ENCODE results near the gene CIBAR2. TPM values are rescaled to one million over a fixed set of nuclear protein-coding genes. Genes with fewer than 3 reads are reported as not detected.

The CIBAR2 gene
- total RNA-seq, 1 experiment from 2014 or later = 0.72 TPM

DNA sequence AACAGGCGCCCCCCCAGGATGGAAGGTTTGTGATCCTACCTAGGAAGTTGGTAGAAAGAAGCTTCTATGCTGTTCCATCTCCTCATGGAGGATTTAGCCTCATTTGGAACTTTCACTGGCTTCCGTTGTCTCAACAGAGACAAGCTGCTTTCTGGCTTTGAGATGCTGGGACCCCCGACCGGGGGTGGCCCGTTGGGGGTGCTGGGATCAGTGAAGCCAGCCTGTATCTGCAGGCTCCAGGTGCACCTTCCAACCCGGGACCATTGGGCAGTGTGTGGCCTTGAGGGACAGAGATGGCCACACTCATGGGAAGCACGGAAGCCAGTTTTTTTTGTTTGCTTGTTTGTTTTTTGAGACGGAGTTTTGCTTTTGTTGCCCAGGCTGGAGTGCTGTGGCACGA lies 15.4 kb downstream of the CIBAR2 start:
- H3K27me3 ChIP-seq = no peaks in the 10 kb centered on the region
- DNase-seq = no peak
- H3K4me3 ChIP-seq = no peak overlapping the region
- H3K9me3 ChIP-seq = no peaks in the 10 kb centered on the region
- no peaks in the 10 kb centered on the region for H3K36me3 ChIP-seq

DNA sequence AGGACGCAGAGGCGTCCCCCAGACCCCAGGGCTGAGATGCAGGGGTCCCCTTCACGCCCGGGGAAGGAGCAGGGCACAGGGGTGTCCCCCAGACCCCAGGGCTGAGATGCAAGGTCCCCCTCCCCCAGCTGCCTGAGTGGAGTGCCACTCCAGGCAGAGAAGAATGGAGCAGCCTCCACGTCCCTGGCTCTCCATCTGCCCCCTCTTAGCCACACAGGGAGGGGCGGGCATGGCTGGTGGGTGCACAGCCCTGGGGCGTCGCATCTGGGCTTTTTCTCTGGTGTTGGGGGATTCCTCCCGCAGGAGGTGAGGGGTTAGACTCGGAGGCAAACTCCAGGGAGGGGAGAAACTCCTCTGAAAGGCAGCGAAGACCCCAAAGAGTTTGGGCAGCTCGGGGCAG lies 17.5 kb downstream of the CIBAR2 start:
- H3K4me3 ChIP-seq = no peak overlapping the region
- H3K9me3 ChIP-seq = no peaks in the 10 kb centered on the region
- no peak for DNase-seq
- no peaks in the 10 kb centered on the region for H3K36me3 ChIP-seq
- H3K27me3 ChIP-seq = no peaks in the 10 kb centered on the region

DNA sequence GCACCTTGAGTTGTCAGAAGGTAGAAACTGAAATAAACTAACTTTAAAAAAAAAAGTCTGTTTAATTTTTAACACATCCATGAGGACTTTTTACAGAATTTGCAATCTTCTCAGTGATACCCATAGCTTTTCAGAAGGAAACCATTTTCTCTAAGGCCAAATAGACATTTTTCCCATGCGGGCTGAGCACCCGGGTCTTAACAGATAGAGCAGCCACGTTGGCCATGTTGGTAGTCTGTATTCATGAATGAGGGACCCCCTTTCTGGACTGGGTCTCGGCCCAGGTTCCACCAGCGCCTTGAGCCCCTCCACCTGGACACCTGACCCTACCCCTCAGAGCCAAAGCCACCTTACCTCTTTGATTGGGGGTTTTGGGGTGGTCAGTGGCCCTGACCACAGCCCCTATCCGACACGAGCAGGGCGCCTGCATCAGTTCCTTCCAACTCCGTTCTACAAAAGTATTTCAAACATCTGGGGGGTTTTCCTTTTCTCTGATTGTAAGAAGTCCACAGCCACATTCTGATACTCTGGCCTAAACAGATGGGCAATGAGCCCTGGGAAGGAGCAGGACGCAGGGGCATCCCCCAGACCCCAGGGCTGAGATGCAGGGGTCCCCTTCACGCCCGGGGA lies 18.0 kb downstream of the CIBAR2 start:
- no peak for DNase-seq
- no peaks in the 10 kb centered on the region for H3K9me3 ChIP-seq
- no peaks in the 10 kb centered on the region for H3K27me3 ChIP-seq
- H3K36me3 ChIP-seq = no peaks in the 10 kb centered on the region
- no peak overlapping the region for H3K4me3 ChIP-seq

- no peaks in the 10 kb centered on the region for H3K36me3 ChIP-seq
- no peak overlapping the region for H3K4me3 ChIP-seq
- no peaks in the 10 kb centered on the region for H3K27me3 ChIP-seq
- H3K9me3 ChIP-seq = no peaks in the 10 kb centered on the region
- no peak for DNase-seq
These were observed 18.6 kb downstream of the CIBAR2 start for GRCh38 chr16:85093705-85094104.

DNA sequence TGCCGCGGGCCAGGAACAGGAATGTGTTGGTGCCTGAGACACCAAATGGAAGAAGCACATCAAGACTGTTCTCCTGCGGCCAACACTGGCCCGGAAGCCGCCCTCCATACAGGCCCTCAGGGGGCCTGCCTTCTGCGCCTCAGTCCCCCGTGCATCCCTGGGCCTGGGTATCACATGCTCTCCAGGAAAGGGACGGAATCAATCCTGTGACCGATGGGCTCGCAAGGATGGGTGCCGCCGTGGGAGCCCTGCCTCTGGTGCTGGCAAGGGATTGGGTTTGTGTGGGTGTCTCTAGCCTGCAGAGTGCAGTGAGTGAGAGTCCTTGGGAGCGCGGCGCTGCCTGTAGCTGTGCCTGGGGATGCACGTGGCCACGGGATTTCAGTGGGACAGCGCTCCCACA lies 19.4 kb downstream of the CIBAR2 start:
- Histone ChIP-seq H3K4me3 (no peak overlapping the region), H3K9me3 (no peaks in the 10 kb centered on the region), H3K27me3 (no peaks in the 10 kb centered on the region), H3K36me3 (no peaks in the 10 kb centered on the region)
- no peak for DNase-seq

DNA sequence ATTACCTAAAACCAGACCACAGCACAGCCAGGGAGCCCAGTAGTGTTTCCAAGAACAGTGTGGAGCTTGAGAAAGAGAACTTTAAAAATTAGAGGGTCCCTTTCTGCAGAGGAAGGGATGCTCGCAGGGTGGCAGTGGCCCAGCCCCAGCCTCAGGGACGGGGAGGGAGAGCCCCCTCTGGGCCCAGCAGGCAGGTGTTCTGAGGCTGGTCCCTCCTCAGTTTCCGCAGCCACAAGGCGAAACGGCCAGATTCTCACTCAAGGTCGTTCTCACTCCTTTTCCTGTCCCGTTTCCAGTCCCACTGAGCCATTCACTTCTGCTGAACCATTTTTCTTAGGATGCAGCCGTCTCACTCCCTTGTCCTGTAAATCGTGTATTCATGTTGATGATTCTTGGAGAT lies 20.0 kb downstream of the CIBAR2 start:
- no peaks in the 10 kb centered on the region for H3K27me3 ChIP-seq
- H3K9me3 ChIP-seq = no peaks in the 10 kb centered on the region
- DNase-seq = no peak
- H3K36me3 ChIP-seq = no peaks in the 10 kb centered on the region
- H3K4me3 ChIP-seq = no peak overlapping the region

DNA sequence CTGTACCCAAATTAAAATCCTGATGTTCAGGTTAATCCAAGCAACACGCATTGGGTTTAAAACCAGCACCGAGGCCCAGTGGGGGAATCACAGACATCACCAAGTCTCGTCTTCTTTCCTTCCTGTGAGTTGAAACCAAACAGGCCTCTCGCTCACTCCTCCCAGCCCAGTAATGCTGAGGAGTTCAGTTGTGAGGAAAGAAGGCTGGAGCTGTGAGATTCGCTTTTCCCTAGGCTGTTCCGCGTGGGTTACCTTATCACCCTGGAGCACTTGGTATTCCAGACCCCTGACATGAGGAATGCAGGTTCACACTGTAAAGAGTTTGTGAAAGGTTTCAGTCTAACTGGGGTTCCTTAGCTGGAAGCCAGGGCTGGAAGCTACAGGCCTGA lies 20.8 kb downstream of the CIBAR2 start:
- no peak for DNase-seq
- no peaks in the 10 kb centered on the region for H3K9me3 ChIP-seq
- H3K27me3 ChIP-seq = no peaks in the 10 kb centered on the region
- no peaks in the 10 kb centered on the region for H3K36me3 ChIP-seq
- no peak overlapping the region for H3K4me3 ChIP-seq

DNA sequence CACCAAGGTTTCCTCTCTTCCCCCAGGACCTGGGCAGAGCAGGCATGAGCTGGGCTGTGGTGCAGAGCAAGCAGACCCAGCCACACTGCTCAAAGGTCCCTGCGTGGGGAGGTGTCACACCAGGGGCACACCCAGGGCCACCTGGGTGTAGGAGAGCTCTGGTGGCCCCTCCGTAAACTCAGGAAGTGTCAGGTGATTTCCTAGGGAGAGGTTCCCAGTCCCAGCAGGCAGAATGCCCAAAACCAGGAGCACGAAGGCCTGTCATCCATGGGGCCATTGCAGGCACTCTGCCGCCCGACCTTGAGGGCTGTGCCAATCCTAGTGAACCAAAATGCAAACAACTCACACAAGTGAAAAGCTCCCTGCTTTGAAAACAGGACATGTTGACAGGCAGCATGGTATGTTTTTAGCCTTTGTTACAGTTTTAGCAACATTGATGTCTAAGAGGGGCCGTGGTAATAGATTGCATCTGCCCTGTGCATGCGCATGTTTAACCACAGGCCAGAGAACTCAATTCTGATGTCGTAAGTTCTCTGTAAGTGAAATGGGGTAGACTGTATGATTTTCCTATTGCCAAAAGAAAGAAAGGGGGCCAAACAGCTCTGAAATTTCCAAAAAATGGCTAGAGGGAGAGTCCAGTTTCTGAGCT lies 21.3 kb downstream of the CIBAR2 start:
- DNase-seq = no peak
- H3K27me3 ChIP-seq = no peaks in the 10 kb centered on the region
- H3K9me3 ChIP-seq = no peaks in the 10 kb centered on the region
- H3K36me3 ChIP-seq = no peaks in the 10 kb centered on the region
- no peak overlapping the region for H3K4me3 ChIP-seq

- Histone ChIP-seq H3K4me3 (no peak overlapping the region), H3K27me3 (no peaks in the 10 kb centered on the region), H3K36me3 (no peaks in the 10 kb centered on the region), H3K9me3 (no peaks in the 10 kb centered on the region)
- DNase-seq = no peak
These were observed 22.1 kb downstream of the CIBAR2 start for GRCh38 chr16:85090181-85090580.

- DNase-seq = no peak
- Histone ChIP-seq H3K4me3 (no peak overlapping the region), H3K27me3 (no peaks in the 10 kb centered on the region), H3K36me3 (no peaks in the 10 kb centered on the region), H3K9me3 (no peaks in the 10 kb centered on the region)
These were observed 22.7 kb downstream of the CIBAR2 start for GRCh38 chr16:85089525-85089924.

- Histone ChIP-seq H3K9me3 (no peaks in the 10 kb centered on the region), H3K27me3 (no peaks in the 10 kb centered on the region), H3K36me3 (no peaks in the 10 kb centered on the region), H3K4me3 (no peak overlapping the region)
- no peak for DNase-seq
These were observed 23.6 kb downstream of the CIBAR2 start for GRCh38 chr16:85088570-85089199.

- no peak for DNase-seq
These were observed 24.2 kb downstream of the CIBAR2 start for GRCh38 chr16:85087899-85088569.

DNA sequence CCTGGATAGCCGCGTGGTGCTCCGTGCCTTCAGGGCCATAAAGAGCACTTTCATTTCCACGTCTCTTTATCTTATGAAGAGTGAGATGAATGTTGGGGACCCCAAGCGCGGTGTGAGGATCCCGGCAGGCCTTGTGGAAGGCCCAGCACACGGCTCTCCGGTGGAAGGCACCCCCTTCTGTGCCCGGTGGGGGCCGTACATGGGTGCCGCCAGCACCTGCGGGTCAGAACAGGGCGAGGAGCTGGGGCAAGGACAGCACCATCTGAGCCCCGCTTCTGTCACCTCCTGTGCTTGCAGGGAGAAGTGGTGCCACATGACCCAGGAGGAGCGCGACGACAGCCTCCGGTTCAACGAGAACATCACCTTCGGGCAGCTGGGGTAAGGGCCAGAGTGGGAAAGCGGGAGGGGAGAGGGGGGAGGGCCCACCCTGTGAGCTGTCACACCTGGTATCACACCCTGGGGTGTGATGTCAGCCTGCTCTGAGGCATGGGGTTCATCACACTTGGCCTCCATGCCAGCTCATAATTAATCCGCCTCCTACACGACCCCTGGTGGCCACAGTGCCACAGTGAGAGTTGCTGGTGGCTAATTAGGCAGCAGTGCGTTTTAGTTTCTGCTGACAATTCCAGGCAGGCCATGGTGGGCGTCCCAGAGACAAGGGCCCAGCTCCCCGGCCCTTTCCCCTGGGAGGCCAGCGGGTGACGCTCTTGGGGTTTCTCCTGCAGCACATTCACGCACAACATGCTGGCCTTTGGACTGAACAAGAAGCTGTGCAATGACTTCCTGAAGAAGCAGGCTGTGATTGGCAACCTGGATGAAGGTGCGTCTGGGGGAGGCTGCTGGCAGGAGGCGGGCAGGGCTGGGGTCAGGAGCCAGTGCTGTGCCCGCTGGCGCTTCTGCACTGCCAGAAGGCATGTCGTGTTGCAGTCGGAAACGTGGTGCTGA lies 25.7 kb downstream of the CIBAR2 start:
- H3K4me3 ChIP-seq = no peak overlapping the region
- H3K27me3 ChIP-seq = no peaks in the 10 kb centered on the region
- H3K9me3 ChIP-seq = no peaks in the 10 kb centered on the region
- DNase-seq = peak; percentile 51
- H3K36me3 ChIP-seq = no peaks in the 10 kb centered on the region

More at GRCh38 chr16:85087899-85088569, 24.2 kb downstream of the CIBAR2 start:
- no peaks in the 10 kb centered on the region for H3K9me3 ChIP-seq
- no peaks in the 10 kb centered on the region for H3K27me3 ChIP-seq
- no peaks in the 10 kb centered on the region for H3K36me3 ChIP-seq
- H3K4me3 ChIP-seq = no peak overlapping the region

DNA sequence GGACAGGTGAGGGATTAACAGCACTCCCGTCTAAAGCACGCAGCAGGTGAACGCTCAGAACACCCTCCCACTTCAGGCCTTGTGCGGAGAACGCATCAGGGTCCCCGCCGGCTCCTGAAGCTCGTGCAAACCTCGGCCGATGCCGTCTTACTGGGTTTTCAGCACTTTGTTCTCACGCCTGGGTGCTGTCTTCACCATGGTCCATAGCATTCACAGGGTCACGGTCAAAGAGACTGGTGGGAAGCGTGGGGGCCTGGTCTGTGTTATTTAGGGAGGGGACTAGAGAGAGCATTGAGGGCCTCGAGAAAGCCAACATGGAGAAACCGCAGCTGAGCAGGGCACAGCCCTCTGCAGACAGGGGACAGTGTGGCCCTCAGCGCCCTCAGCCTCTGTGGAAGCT lies 26.6 kb downstream of the CIBAR2 start:
- H3K36me3 ChIP-seq = no peaks in the 10 kb centered on the region
- no peak overlapping the region for H3K4me3 ChIP-seq
- no peaks in the 10 kb centered on the region for H3K27me3 ChIP-seq
- DNase-seq = no peak
- H3K9me3 ChIP-seq = no peaks in the 10 kb centered on the region

- no peaks in the 10 kb centered on the region for H3K27me3 ChIP-seq
- no peaks in the 10 kb centered on the region for H3K36me3 ChIP-seq
- no peak overlapping the region for H3K4me3 ChIP-seq
- H3K9me3 ChIP-seq = no peaks in the 10 kb centered on the region
- no peak for DNase-seq
These were observed 27.3 kb downstream of the CIBAR2 start for GRCh38 chr16:85084841-85085510.

- no peak for DNase-seq
These were observed 29.1 kb downstream of the CIBAR2 start for GRCh38 chr16:85083051-85083639.

More at GRCh38 chr16:85083051-85083639, 29.1 kb downstream of the CIBAR2 start:
- Histone ChIP-seq H3K36me3 (no peaks in the 10 kb centered on the region), H3K9me3 (no peaks in the 10 kb centered on the region), H3K27me3 (no peaks in the 10 kb centered on the region), H3K4me3 (no peak overlapping the region)

Data from MG63 (cell line).